SK-N-MC (cell line): Measurements from ENCODE around the gene CEP76.

Source experiments
- EZH2 ChIP-seq: fragments of 200-600 bp; sonication (generic); IDR thresholded peaks from one replicate; pipeline ENCODE4 v1.6.1; 2017; ENCODE audit warnings: antibody characterized with exemption
- POLR2AphosphoS5 ChIP-seq: IDR thresholded peaks from 2 replicates; pipeline ENCODE4 v1.6.1; 2012; ENCODE audit warnings: mild to moderate bottlenecking, low read depth, low read length, borderline replicate concordance

GRCh38 chr18:12657684-12658425 is 44.7 kb downstream of the CEP76 start, which contains the start of gene SPIRE1:
- TF ChIP-seq POLR2AphosphoS5 = no peak
- no peak for TF ChIP-seq EZH2
